ENCODE measurements around the gene MAML3.

MAML3 gene

GRCh38 chr4:139676365-139676764, 477.6 kb downstream of the MAML3 start:
- H3K27me3 ChIP-seq, result no peaks in the 10 kb centered on the region
- no peak for DNase-seq
- H3K36me3 ChIP-seq, result no peaks in the 10 kb centered on the region
- H3K4me1 ChIP-seq, result no peaks in the 10 kb centered on the region
- H3K9me3 ChIP-seq, result no peaks in the 10 kb centered on the region
- no peak for TF ChIP-seq CTCF (IDR thresholded peaks at IDR 0.05; ENCODE audit: low read depth, low read length)
- no peak overlapping the region for H3K4me3 ChIP-seq (ENCODE audit: low read depth, low read length)

- no peaks in the 10 kb centered on the region for H3K27me3 ChIP-seq
- DNase-seq, result no peak
- no peak for TF ChIP-seq CTCF (IDR thresholded peaks at IDR 0.05; ENCODE audit: low read depth, low read length)
- no peaks in the 10 kb centered on the region for H3K4me1 ChIP-seq
- H3K4me3 ChIP-seq (ENCODE audit: low read depth, low read length), result no peak overlapping the region
- H3K36me3 ChIP-seq, result no peaks in the 10 kb centered on the region
- no peaks in the 10 kb centered on the region for H3K9me3 ChIP-seq
These were observed 478.3 kb downstream of the MAML3 start for GRCh38 chr4:139675651-139676050.

DNA sequence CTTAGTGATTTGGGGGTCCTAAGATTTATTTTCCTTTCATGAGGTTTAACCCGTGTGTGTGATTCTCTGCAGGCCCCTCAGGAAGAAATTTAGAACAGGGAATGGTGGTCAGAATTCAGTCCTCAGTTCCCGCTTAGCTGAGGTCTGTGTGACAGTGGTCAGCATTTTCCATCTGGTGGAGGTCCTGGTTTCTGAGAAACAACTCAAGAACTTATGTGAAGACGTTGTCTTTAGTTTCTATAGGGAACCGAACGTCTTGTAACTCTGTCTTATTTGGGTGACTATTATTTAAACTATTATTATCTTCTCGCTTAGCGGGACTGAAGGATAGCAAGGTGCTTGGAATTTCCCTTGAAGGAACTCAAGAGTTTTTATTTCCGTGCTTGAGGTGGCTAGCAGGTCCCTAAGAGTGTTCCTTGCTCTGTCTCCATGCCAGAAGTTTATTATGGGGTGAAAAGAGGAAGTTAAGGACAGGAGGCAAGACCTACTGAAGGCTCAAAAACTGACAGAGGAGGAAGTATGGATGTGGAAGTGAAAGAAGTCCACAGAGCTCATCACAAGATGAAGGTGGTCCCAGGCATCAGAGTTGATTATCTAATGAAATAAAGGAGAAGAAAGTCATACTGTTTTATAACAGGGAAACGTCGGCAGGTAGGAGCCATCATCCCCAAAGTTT, 479.0 kb downstream of the MAML3 start:
- Histone ChIP-seq H3K4me3 (ENCODE audit: low read depth, low read length) (no peak overlapping the region), H3K36me3 (no peaks in the 10 kb centered on the region), H3K9me3 (no peaks in the 10 kb centered on the region), H3K4me1 (no peaks in the 10 kb centered on the region; the same call in 1 of the 2 replicates), H3K27me3 (no peaks in the 10 kb centered on the region)
- TF ChIP-seq CTCF (IDR thresholded peaks at IDR 0.05; ENCODE audit: low read depth, low read length), result no peak
- no peak for DNase-seq

DNA sequence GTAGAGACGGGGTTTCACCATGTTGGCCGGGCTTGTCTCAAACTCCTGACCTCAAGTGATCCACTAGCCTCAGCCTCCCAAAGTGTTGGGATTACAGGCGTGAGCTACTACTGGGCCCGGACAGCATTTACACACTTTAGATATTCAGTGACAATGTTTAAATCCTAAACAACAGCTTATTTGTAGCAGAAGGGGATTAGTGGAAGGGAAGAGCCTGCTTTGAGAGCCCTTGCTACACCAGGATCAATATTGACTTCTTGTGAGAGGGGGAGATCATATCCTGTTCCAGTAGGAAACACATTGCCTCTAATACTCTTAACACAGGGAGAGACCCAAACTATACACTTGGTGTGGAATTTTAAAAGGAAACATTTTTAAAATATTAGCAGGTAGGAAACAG, 481.3 kb downstream of the MAML3 start:
- Histone ChIP-seq H3K36me3 (no peaks in the 10 kb centered on the region), H3K9me3 (no peaks in the 10 kb centered on the region), H3K4me1 (no peaks in the 10 kb centered on the region; the same call in 1 of the 2 replicates), H3K4me3 (ENCODE audit: low read depth, low read length) (no peak overlapping the region), H3K27me3 (no peaks in the 10 kb centered on the region)
- TF ChIP-seq CTCF (IDR thresholded peaks at IDR 0.05; ENCODE audit: low read depth, low read length), result no peak
- DNase-seq, result no peak

GRCh38 chr4:139672215-139672614, 481.8 kb downstream of the MAML3 start:
- no peaks in the 10 kb centered on the region for H3K36me3 ChIP-seq
- H3K4me3 ChIP-seq (ENCODE audit: low read depth, low read length), result no peak overlapping the region
- H3K4me1 ChIP-seq, result no peaks in the 10 kb centered on the region; the same call in 1 of the 2 replicates
- no peaks in the 10 kb centered on the region for H3K9me3 ChIP-seq
- no peaks in the 10 kb centered on the region for H3K27me3 ChIP-seq
- TF ChIP-seq CTCF (IDR thresholded peaks at IDR 0.05; ENCODE audit: low read depth, low read length), result no peak
- DNase-seq, result no peak

DNA sequence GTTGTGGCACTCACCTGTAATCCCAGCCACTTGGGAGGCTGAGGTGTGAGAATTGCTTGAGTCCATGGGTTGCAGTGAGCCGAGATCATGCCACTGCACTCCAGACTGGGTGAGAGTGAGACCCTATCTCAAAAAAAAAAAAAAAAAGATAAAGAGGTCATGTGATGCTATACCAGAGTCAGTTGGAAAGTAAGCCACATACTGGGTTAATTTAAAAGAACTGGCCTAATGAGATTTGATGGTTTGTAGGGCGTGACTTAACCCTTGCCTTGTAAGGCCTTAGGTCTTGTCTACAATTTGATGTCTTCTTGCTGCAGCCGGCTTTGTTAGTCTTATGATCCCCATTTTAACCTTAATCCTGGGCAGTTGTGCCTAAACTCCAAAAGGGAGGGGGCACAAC, 483.2 kb downstream of the MAML3 start:
- Histone ChIP-seq H3K27me3 (no peaks in the 10 kb centered on the region), H3K4me3 (ENCODE audit: low read depth, low read length) (no peak overlapping the region), H3K36me3 (no peaks in the 10 kb centered on the region), H3K4me1 (no peaks in the 10 kb centered on the region; the same call in 1 of the 2 replicates), H3K9me3 (no peaks in the 10 kb centered on the region)
- no peak for TF ChIP-seq CTCF (IDR thresholded peaks at IDR 0.05; ENCODE audit: low read depth, low read length)
- no peak for DNase-seq

Measured in BE2C (cell line).